HEK293T (cell line): ENCODE measurements around the gene OGFOD2.

Experiments used
- CTCF ChIA-PET: fragments of 350-600 bp; formaldehyde crosslinking; extraction: SDS; loops from one replicate; lab custom pipeline; 2021; ENCODE audit warnings: antibody characterized with exemption, inconsistent platforms; lab: Yijun Ruan, JAX
- POLR2A ChIA-PET: fragments of 350-600 bp; formaldehyde crosslinking; extraction: SDS; loops from one replicate; lab custom pipeline; 2020; ENCODE audit warnings: antibody characterized with exemption, inconsistent platforms; lab: Yijun Ruan, JAX
- DNase-seq: peaks from one replicate; pipeline ENCODE4 v3.0.0; 2012; ENCODE audit warnings: mixed read lengths; ENCODE audit errors: extremely low spot score
- ARNT ChIP-seq: fragments of 450-650 bp; IDR thresholded peaks from 2 replicates; pipeline ENCODE4 v1.6.1; 2017; ENCODE audit warnings: mild to moderate bottlenecking
- BHLHE40 ChIP-seq: fragments of 450-650 bp; IDR thresholded peaks from 2 replicates; pipeline ENCODE4 v1.6.1; 2016; ENCODE audit warnings: mild to moderate bottlenecking, moderate library complexity, borderline replicate concordance
- CTBP1 ChIP-seq: fragments of 450-650 bp; IDR thresholded peaks from 2 replicates; pipeline ENCODE4 v1.6.1; 2016; ENCODE audit warnings: borderline replicate concordance
- ELF4 ChIP-seq: fragments of 450-650 bp; IDR thresholded peaks from 2 replicates; pipeline ENCODE4 v1.6.1; 2017; ENCODE audit warnings: antibody characterized with exemption
- FOXA1 ChIP-seq: fragments of 450-650 bp; IDR thresholded peaks from 2 replicates; pipeline ENCODE4 v1.6.1; 2016; ENCODE audit warnings: mild to moderate bottlenecking
- FOXK2 ChIP-seq: fragments of 450-650 bp; IDR thresholded peaks from 2 replicates; pipeline ENCODE4 v1.6.1; 2016; ENCODE audit warnings: mild to moderate bottlenecking
- FOXM1 ChIP-seq: fragments of 450-650 bp; IDR thresholded peaks from 2 replicates; pipeline ENCODE4 v1.6.1; 2017; ENCODE audit warnings: mild to moderate bottlenecking, borderline replicate concordance
- HDGF ChIP-seq: fragments of 450-650 bp; IDR thresholded peaks from 2 replicates; pipeline ENCODE4 v1.6.1; 2017; ENCODE audit warnings: antibody characterized with exemption, borderline replicate concordance
- L3MBTL2 ChIP-seq: fragments of 450-650 bp; conservative IDR thresholded peaks from 2 replicates; pipeline ENCODE4 v1.6.1; 2016; ENCODE audit warnings: mild to moderate bottlenecking
- LEF1 ChIP-seq: fragments of 450-650 bp; IDR thresholded peaks from 2 replicates; pipeline ENCODE4 v1.6.1; 2017; ENCODE audit warnings: mild to moderate bottlenecking, borderline replicate concordance
- NFRKB ChIP-seq: fragments of 450-650 bp; IDR thresholded peaks from 2 replicates; pipeline ENCODE4 v1.6.1; 2016; ENCODE audit warnings: mild to moderate bottlenecking, moderate library complexity
- SP1 ChIP-seq: fragments of 450-650 bp; IDR thresholded peaks from 2 replicates; pipeline ENCODE4 v1.6.1; 2017
- SUZ12 ChIP-seq: fragments of 450-650 bp; IDR thresholded peaks from 2 replicates; pipeline ENCODE4 v1.6.1; 2016; ENCODE audit warnings: mild to moderate bottlenecking
- TARDBP ChIP-seq: fragments of 450-650 bp; IDR thresholded peaks from 2 replicates; pipeline ENCODE4 v1.6.1; 2016
- ZNF384 ChIP-seq: fragments of 450-650 bp; IDR thresholded peaks from 2 replicates; pipeline ENCODE4 v1.6.1; 2016
- TF ChIP-seq, protein P1 (sequence below): fragments of 450-650 bp; IDR thresholded peaks from 2 replicates; pipeline ENCODE4 v1.6.1; 2016

Gene OGFOD2

DNA sequence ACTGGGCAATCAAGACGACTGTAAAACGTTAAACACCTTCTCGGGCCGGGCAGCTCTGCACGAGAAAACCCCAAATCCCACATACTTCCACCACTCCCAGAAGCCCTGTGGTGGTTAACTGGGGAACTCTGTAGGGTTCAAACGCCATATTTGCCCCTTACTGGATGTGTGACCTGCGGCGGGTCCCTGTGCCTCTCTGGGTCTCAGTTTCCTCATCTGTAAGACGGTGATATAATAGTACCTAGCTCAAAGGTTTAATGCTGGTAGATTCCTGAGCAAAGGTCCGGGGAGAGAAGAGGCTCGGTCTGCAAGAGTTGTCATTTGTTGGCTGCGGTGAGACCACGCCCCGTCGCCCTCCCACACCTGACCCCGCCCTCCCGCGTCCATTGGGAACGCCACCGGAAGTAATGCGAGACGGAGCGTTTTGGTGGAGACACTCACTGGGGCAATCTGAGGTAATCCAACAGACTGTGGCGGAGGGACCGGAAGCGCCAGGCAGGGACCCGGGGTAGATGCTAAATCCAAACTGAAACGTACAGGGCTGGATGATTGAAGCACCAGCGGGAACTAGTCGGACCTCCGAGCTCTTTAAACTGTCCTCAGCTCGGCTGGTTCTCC is 661 bp upstream of the OGFOD2 start:
- TF ChIP-seq, protein P1, sequence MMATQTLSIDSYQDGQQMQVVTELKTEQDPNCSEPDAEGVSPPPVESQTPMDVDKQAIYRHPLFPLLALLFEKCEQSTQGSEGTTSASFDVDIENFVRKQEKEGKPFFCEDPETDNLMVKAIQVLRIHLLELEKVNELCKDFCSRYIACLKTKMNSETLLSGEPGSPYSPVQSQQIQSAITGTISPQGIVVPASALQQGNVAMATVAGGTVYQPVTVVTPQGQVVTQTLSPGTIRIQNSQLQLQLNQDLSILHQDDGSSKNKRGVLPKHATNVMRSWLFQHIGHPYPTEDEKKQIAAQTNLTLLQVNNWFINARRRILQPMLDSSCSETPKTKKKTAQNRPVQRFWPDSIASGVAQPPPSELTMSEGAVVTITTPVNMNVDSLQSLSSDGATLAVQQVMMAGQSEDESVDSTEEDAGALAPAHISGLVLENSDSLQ, result no peak
- peak; percentile 51; the same call in 1 of the 2 replicates for TF ChIP-seq FOXM1
- ChIA-PET CTCF (no interaction called here), POLR2A (interaction anchor here (0.9 to 2.5 kb wide), 5 partner anchors 8 to 103 kb away, joined by 3 to 11 read pairs (median 3); partner anchors contain the start of gene ABCB9)
- DNase-seq, result peak; percentile 90

DNA sequence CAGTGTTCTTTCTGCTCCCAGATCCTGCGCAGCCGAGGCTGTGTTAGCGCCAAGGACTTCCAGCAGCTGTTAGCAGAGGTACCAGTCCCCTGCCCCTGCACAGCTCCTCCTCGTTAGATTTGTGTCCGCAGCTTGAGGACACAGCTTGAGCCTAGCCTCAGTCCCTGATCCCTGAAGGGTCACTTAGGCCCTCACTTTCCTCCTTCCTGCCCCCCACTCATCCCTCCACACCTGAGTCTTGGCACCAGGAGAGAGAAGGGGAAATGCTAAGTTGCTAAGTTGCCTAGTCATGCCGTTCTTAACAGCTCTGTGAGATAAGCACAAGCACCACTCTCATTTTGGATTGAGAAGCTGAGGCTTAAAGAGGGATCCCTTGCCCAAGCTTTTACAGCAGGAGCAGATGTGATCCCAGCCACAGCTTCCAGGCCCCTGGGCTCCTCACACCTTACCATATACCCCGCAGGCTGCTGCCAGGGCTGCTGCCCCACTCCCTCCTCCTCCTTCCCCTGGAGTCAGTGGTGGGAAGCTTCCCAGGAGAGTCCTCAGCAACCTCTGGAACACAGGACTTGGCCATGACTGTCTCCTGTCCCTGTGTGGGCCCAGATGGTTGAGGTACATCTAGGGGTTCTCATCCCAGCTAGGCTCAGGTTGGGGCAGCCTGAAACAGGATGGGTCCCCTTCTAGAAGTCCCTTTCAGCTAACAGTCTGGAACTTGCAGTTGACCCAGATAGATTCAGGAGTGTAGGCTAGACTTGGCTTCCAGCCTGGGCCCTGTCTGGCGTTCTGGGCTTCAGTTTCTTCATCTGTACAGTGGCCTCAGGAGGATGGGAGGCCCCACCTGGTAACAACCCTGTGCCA is 975 bp downstream of the OGFOD2 start:
- no peak for DNase-seq
- TF ChIP-seq SUZ12 (no peak), NFRKB (no peak)
- ChIA-PET CTCF (no interaction called here), POLR2A (interaction anchor here (1.0 to 2.5 kb wide), 4 partner anchors 10 to 256 kb away, joined by 4 to 11 read pairs (median 5); partner anchors contain the start of gene ABCB9)

DNA sequence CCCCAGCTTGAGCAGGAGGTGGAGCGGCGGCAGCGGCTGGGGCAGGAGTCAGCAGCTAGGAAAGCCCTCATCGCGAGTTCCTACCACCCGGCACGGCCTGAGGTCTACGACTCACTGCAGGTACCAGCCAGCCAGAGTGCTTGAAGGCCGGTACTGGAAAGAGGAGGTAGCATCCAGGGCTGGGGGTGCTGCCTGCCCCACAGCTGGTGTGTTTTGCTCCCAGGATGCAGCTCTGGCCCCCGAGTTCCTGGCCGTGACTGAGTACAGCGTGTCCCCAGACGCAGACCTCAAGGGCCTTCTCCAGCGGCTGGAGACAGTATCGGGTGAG is 1.6 kb downstream of the OGFOD2 start:
- POLR2A ChIA-PET, result interaction anchor here (1.0 to 2.5 kb wide), 4 partner anchors 10 to 256 kb away, joined by 4 to 11 read pairs (median 5); partner anchors contain the start of gene ABCB9
- CTCF ChIA-PET, result no interaction called here
- no peak for DNase-seq
- TF ChIP-seq LEF1 (no peak), NFRKB (no peak), HDGF (no peak), L3MBTL2 (no peak), SP1 (no peak), FOXM1 (no peak), CTBP1 (no peak), FOXA1 (no peak), SUZ12 (no peak), ZNF384 (no peak), ELF4 (no peak), FOXK2 (no peak), ARNT (no peak)
- TF ChIP-seq, protein P1, result no peak

DNA sequence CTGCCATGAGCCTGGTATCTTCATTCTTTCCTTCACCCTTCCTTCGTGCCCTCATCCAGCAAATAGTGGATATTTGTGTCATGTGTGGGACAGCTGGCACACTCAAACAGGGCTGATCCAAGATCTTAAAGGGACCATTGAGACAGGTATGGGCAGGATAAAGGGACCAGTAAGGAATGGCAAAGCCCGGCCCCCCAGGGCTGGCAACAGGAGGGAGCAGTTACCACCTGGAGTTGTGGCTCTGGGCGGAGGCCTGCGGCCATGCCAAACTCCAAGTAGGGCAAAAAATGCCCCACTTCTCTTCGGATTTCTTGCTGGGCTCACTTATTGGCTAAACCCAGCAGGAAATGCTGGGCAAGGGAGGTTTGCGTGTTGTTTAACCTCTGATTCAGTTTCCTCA is 2.1 kb downstream of the OGFOD2 start:
- TF ChIP-seq LEF1, result no peak
- no peak for TF ChIP-seq CTBP1
- TF ChIP-seq FOXM1, result no peak
- TF ChIP-seq HDGF, result no peak
- TF ChIP-seq ZNF384, result no peak
- no peak for TF ChIP-seq NFRKB
- TF ChIP-seq, protein P1, result no peak
- no peak for TF ChIP-seq ELF4
- TF ChIP-seq TARDBP, result no peak
- CTCF ChIA-PET, result no interaction called here
- POLR2A ChIA-PET, result no interaction called here
- no peak for DNase-seq

DNA sequence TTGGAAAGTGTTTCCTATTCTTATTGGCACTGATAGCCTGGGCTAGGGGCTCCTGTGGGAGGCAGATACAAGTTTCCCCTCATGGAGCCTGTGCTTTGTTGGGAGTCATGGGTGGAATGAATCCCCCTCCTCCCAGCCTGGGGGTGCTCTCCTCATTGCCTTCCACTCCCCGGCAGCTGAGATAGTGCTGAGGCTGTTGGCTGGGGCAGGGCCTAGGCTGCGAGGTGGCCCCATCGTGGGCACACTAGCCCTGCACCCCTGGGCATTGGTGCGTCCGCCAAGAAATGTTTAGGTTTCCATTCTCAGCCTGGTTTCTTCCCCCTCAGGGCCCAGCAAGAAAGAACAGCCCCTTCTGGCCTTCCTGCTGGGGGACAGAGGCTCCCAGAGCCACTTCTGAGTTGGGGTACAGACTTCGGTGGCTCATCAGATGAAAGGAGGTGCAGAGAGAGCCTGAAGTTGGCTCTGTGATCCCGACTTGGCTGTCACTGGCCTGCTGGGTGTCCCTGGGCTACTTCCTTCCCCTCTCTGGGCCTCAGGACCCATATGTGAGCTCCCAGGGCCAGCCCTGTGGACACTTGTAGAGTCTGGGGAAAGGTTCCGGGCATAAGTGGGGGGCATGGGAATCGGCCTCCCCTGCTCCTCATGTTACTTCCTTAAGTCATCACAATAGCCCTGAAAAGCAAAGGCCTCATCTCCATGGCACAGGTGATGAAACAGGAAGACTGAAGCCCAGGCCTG is 2.8 kb downstream of the OGFOD2 start:
- ChIA-PET CTCF (no interaction called here), POLR2A (interaction anchor here (1.3 kb wide), 1 partner anchor 255 kb away, joined by 5 read pairs; the partner anchor contains the start of genes MPHOSPH9 and MTRFR)
- DNase-seq, result no peak
- no peak for TF ChIP-seq NFRKB
- TF ChIP-seq SUZ12, result no peak
- no peak for TF ChIP-seq ZNF384
- no peak for TF ChIP-seq FOXM1
- no peak for TF ChIP-seq LEF1
- no peak for TF ChIP-seq ELF4
- TF ChIP-seq SP1, result no peak
- no peak for TF ChIP-seq L3MBTL2
- no peak for TF ChIP-seq ARNT

DNA sequence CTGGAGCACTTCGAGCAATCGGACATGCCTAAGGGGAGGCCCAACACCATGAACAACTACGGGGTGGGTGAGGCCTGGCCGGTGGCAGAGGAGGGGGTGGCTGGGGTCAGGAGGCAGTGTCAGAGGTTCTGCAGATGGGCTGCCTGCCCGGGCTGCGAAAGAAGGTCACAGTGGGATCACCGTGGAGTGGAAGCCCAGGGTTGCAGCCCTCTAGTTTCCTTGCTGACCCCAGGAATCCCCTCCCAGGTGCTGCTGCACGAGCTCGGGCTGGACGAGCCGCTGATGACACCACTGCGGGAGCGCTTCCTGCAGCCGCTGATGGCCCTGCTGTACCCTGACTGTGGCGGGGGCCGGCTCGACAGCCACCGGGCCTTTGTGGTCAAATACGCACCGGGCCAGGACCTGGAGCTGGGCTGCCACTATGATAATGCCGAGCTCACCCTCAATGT is 3.5 kb downstream of the OGFOD2 start:
- ChIA-PET CTCF (no interaction called here), POLR2A (interaction anchor here (0.8 to 1.3 kb wide), 2 partner anchors 44 to 255 kb away, joined by 3 to 5 read pairs; partner anchors contain the start of genes MPHOSPH9 and MTRFR)
- TF ChIP-seq ZNF384 (no peak), BHLHE40 (no peak), FOXA1 (no peak), HDGF (no peak), ELF4 (no peak), LEF1 (no peak), L3MBTL2 (no peak), FOXM1 (no peak), ARNT (no peak), SUZ12 (no peak), SP1 (no peak), CTBP1 (no peak), NFRKB (no peak), TARDBP (no peak), FOXK2 (no peak)
- TF ChIP-seq, protein P1, result no peak
- no peak for DNase-seq
